ENCODE data around the gene LYSMD2. TPM values are rescaled to one million over a fixed set of nuclear protein-coding genes. Genes with fewer than 3 reads are reported as not detected.

LYSMD2 gene
- total and polyA plus RNA-seq, 2 experiments from 2014 or later: 6.3 to 6.7 TPM

DNA sequence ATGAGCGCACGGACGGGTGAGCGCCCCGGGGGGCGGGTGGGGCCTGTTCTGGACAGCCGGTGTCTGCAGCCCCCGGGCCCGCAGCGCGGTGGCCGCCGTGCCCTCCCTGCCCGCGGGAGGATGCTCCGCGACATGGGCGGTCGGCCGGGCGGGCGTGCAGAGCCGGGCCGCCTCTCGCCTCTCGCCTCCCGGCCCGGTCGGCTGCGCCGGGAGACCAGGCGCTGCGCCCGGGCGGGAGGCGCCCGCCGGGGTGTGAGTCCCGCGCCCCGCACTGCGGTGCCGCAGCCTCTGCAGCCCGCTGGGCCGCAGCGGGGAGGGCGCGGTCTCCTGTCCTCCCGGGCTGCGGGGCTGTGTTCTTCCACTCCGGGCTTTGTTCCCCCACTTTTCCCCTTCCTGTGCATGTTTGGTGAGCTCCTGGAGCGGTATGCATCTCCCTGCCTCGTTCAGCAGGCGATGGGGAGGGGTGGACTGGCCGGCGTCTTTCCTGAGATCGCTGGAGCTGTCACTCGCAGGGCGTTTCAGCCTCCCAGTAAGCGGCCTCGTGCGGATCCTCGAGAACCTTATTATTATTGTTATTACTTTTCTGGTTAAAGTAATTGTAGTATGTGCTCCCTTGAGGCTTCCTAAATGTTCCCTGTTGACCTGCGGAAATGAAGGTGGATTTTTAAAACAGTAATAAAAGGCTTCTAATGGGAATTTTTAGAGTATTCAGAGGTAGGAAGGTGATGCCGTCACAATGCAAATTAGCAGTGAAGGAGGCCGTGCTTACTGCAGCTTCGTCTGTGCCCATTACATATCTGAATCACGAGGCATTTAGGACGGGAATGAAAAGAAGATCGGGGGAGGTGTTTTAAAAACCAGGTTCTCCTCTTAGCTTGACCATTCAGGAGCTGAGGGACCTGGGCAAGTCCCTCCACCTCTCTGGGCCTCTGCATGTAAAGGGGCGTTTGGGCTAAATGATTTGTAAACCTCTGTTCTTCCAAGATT lies 14.5 kb upstream of the LYSMD2 start:
- Histone ChIP-seq H3K27ac (no peak overlapping the region), H3K79me2 (ENCODE audit: insufficient read depth) (0 out of 2 replicates have a peak, but pooled peaks cover 7% of the 10 kb centered on the region), H3K4me2 (ENCODE audit: unreplicated experiment) (peak overlapping the region; percentile 87), H3K9me3 (ENCODE audit: low read depth) (no peaks in the 10 kb centered on the region), H3K9ac (no peak overlapping the region), H3K36me3 (ENCODE audit: low read depth) (no peaks in the 10 kb centered on the region), H3K27me3 (replicated peaks; ENCODE audit: insufficient read depth) (peaks cover 26% of the 10 kb centered on the region), H2AFZ (peak overlapping the region; percentile 86), H3K9me2 (ENCODE audit: insufficient read depth) (no peaks in the 10 kb centered on the region), H3F3A (ENCODE audit: insufficient read depth) (0 out of 2 replicates have a peak, but pooled peaks cover 6% of the 10 kb centered on the region), H3K4me1 (ENCODE audit: insufficient read depth) (no peaks in the 10 kb centered on the region), H4K20me1 (ENCODE audit: insufficient read depth) (no peaks in the 10 kb centered on the region), H3K4me3 (peak overlapping the region; percentile 87)
- in situ Hi-C loops (cut with MboI): no loop called here
- WGBS, 2 experiments (ENCODE audit: low coverage in 1 of 2, low lambda C conversion rate in 2 of 2, missing lambda C conversion rate in 2 of 2): 7 to 8% methylated on average over 42 to 45 of the region's 71 CpGs
- DNase-seq: peak; percentile 61
- TF ChIP-seq EZH2 (IDR thresholded peaks at IDR 0.05; ENCODE audit: insufficient read depth, poor library complexity, severe bottlenecking): no peak
- TF ChIP-seq EZH2phosphoT487 (IDR thresholded peaks at IDR 0.05; ENCODE audit: insufficient read depth, low read depth): no peak

DNA sequence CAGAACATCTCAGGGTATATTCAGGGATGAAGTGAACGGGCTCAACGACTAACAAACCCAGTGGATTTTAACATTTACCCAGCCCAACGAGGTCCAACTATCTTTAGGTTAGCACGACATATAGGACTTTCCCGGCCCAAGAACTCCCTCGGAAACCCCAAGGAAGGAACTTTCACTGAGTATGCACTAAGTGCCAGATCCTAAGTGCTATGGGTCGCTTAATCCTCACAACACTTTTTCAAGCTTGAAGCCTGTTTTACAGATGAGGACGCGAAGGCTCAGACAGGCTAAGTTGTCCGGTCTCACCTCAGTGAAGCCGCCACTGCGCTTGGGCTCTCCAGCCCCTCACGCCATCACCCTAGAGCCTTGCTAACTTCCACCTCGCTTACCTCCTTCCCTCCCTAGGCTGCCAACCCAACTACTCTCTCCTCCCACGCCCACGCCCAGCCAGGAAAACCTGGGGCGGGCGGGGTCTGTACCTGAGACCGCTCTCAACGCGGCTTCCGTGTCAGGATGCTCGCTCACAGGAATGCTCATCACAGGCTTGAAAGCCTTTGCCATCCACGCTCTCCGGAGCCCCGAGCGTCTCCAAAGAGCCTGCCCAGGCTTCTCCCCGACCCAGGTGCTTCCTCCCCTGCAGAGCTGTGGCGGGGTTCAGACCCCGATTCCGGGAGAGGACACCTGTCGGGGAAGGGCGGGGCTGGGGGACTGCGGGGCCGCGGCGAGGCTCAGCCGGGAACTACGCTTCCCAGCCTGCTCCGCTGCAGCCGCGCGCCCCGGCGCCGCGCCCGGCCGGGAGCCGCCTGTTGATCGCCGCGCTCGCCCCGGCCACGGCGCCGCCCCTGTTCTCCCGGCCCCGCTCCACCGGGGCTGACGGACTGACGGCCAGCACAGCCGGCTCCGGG lies 13.6 kb upstream of the LYSMD2 start, which contains the start of gene TMOD2:
TSS of gene TMOD2 (plus strand) at position 806 of the 905 bp plus-strand sequence. CDS start 14,845 bp downstream, outside the sequence.
- Histone ChIP-seq H3K79me2 (ENCODE audit: insufficient read depth) (0 out of 2 replicates have a peak, but pooled peaks cover 7% of the 10 kb centered on the region), H3K4me1 (ENCODE audit: insufficient read depth) (no peaks in the 10 kb centered on the region), H2AFZ (peak within 1 kb of the TSS; percentile 86), H3K9me2 (ENCODE audit: insufficient read depth) (no peaks in the 10 kb centered on the region), H4K20me1 (ENCODE audit: insufficient read depth) (no peaks in the 10 kb centered on the region), H3K9ac (no peak within 1 kb of the TSS), H3F3A (ENCODE audit: insufficient read depth) (0 out of 2 replicates have a peak, but pooled peaks cover 6% of the 10 kb centered on the region), H3K4me2 (ENCODE audit: unreplicated experiment) (peak within 1 kb of the TSS; percentile 87), H3K27ac (no peak within 1 kb of the TSS), H3K36me3 (ENCODE audit: low read depth) (no peaks in the 10 kb centered on the region), H3K27me3 (replicated peaks; ENCODE audit: insufficient read depth) (peaks cover 26% of the 10 kb centered on the region), H3K4me3 (peak within 1 kb of the TSS; percentile 87), H3K9me3 (ENCODE audit: low read depth) (no peaks in the 10 kb centered on the region)
- peak; percentile 62 for DNase-seq
- WGBS, 2 experiments (ENCODE audit: low coverage in 1 of 2, low lambda C conversion rate in 2 of 2, missing lambda C conversion rate in 2 of 2): 12 to 14% methylated on average over 36 to 45 of the region's 65 CpGs
- no peak for TF ChIP-seq EZH2 (IDR thresholded peaks at IDR 0.05; ENCODE audit: insufficient read depth, poor library complexity, severe bottlenecking)
- no peak for TF ChIP-seq EZH2phosphoT487 (IDR thresholded peaks at IDR 0.05; ENCODE audit: insufficient read depth, low read depth)
- in situ Hi-C loops (cut with MboI): no loop called here

DNA sequence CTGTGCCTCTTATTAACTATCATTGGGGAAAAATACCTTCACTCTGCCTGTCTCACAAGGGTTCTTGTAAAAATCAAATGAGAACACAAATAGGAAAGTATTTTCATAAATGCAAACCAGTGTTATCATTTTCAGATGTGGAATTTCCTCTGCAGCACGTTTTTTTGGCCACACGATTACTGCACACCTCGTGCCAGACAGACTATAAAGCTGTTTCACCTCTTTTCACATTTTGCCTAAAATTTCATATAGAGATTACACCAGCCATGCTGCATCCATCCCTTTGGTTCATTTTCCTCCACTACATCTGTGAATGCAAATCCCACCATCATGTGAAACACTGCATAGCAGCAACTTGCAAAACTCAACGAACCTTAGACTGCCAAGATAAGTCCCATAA lies 12.7 kb upstream of the LYSMD2 start:
- Histone ChIP-seq H4K20me1 (ENCODE audit: insufficient read depth) (no peaks in the 10 kb centered on the region), H3F3A (ENCODE audit: insufficient read depth) (0 out of 2 replicates have a peak, but pooled peaks cover 6% of the 10 kb centered on the region), H3K9me2 (ENCODE audit: insufficient read depth) (no peaks in the 10 kb centered on the region), H3K4me3 (no peak overlapping the region), H3K79me2 (ENCODE audit: insufficient read depth) (0 out of 2 replicates have a peak, but pooled peaks cover 7% of the 10 kb centered on the region), H3K4me1 (ENCODE audit: insufficient read depth) (no peaks in the 10 kb centered on the region), H3K27ac (no peak overlapping the region), H3K9ac (no peak overlapping the region), H3K4me2 (ENCODE audit: unreplicated experiment) (no peak overlapping the region), H2AFZ (no peak overlapping the region), H3K9me3 (ENCODE audit: low read depth) (no peaks in the 10 kb centered on the region), H3K36me3 (ENCODE audit: low read depth) (no peaks in the 10 kb centered on the region), H3K27me3 (replicated peaks; ENCODE audit: insufficient read depth) (peaks cover 29% of the 10 kb centered on the region)
- no peak for DNase-seq
- WGBS, 2 experiments (ENCODE audit: low coverage in 1 of 2, low lambda C conversion rate in 2 of 2, missing lambda C conversion rate in 2 of 2): 45 to 48% methylated on average over 4 of the region's 4 CpGs
- in situ Hi-C loops (cut with MboI): no loop called here
- TF ChIP-seq EZH2phosphoT487 (IDR thresholded peaks at IDR 0.05; ENCODE audit: insufficient read depth, low read depth) (no peak), EZH2 (IDR thresholded peaks at IDR 0.05; ENCODE audit: insufficient read depth, poor library complexity, severe bottlenecking) (no peak)

DNA sequence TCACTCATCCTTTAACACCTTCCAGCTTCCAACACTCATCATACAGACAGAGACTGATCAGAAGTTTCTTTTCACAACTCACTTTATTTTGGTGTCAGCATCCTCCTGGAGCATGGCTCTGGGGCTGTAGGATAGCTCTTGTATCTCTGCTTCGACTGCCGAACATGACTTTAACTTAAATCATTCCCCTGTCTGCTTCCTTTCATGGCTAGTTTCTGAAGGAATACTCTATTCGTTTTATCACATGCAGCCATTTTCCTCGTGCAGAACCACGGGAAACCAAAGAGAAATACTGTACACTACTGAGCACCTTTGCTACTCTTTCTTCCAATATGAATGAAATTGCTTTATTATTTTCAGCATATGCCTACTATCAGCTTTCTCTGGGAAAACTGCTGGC lies 11.9 kb upstream of the LYSMD2 start:
- Histone ChIP-seq H4K20me1 (ENCODE audit: insufficient read depth) (no peaks in the 10 kb centered on the region), H3K4me2 (ENCODE audit: unreplicated experiment) (no peak overlapping the region), H3K4me3 (no peak overlapping the region), H3K9me3 (ENCODE audit: low read depth) (no peaks in the 10 kb centered on the region), H3K36me3 (ENCODE audit: low read depth) (no peaks in the 10 kb centered on the region), H3F3A (ENCODE audit: insufficient read depth) (0 out of 2 replicates have a peak, but pooled peaks cover 6% of the 10 kb centered on the region), H3K27me3 (replicated peaks; ENCODE audit: insufficient read depth) (peaks cover 37% of the 10 kb centered on the region), H3K9ac (no peak overlapping the region), H3K9me2 (ENCODE audit: insufficient read depth) (no peaks in the 10 kb centered on the region), H3K79me2 (ENCODE audit: insufficient read depth) (0 out of 2 replicates have a peak, but pooled peaks cover 7% of the 10 kb centered on the region), H3K27ac (no peak overlapping the region), H3K4me1 (ENCODE audit: insufficient read depth) (no peaks in the 10 kb centered on the region), H2AFZ (no peak overlapping the region)
- no peak for DNase-seq
- 42 to 48% methylated on average over 5 of the region's 5 CpGs for WGBS, 2 experiments (ENCODE audit: low coverage in 1 of 2, low lambda C conversion rate in 2 of 2, missing lambda C conversion rate in 2 of 2)
- in situ Hi-C loops (cut with MboI): no loop called here
- TF ChIP-seq EZH2 (IDR thresholded peaks at IDR 0.05; ENCODE audit: insufficient read depth, poor library complexity, severe bottlenecking) (no peak), EZH2phosphoT487 (IDR thresholded peaks at IDR 0.05; ENCODE audit: insufficient read depth, low read depth) (no peak)
